ENCODE data around the gene SLC10A4.

Gene SLC10A4

GRCh38 chr4:48484494-48485168, 1.5 kb downstream of the SLC10A4 start:
- in situ Hi-C loops (cut with MboI; ENCODE audit: low sequenced_read_pairs) = no loop called here

DNA sequence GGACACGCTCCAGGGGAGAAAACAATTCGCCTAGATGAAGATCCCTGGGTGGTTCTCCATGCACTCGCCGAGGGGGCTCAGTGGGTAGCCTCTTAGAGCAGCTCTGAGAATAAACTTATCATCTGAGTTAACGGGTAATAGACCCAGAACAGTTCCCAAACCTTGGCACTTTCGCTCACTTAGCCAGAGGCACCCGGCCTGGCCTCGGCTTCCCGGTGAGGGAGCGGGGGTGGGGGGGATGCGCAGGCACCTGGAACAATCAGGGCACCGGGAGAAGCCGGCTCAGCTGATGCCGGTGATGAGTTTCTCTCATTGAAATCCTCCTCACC, 6.5 kb downstream of the SLC10A4 start:
- in situ Hi-C loops (cut with MboI; ENCODE audit: low sequenced_read_pairs) = no loop called here

DNA sequence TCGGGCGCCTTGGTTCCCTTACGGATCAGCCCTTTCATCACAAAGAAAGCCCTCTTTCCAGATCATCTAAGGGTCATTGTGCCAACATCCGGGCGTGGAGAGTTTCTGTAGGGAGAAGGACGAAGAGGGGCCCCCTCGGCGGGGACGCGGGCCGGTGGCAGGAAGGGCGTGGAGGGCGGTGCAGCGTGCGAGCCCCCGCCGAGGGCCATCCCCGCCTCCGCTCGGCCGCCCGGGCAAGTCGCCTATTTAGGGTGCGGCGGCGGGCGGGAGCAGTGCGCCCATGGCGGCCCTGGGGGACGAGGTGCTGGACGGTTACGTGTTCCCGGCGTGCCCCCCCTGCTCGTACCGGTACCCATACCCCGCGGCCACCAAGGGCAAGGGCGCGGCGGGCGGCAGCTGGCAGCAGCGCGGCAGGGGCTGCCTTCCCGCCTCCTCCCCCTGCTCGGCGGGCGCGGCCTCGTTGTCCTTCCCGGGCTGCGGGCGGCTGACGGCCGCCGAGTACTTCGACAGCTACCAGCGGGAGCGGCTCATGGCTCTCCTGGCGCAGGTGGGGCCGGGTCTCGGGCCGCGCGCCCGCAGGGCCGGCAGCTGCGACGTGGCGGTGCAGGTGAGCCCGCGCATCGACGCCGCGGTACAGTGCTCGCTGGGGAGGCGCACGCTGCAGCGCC, 7.0 kb downstream of the SLC10A4 start, which contains the start of gene ZAR1:
TSS of gene ZAR1 (plus strand) at position 241 of the 668 bp plus-strand sequence. CDS start at position 281, 40 bp downstream.
- in situ Hi-C loops (cut with MboI; ENCODE audit: low sequenced_read_pairs) = no loop called here

GRCh38 chr4:48490680-48491513, 7.8 kb downstream of the SLC10A4 start:
- in situ Hi-C loops (cut with MboI; ENCODE audit: low sequenced_read_pairs) = no loop called here

DNA sequence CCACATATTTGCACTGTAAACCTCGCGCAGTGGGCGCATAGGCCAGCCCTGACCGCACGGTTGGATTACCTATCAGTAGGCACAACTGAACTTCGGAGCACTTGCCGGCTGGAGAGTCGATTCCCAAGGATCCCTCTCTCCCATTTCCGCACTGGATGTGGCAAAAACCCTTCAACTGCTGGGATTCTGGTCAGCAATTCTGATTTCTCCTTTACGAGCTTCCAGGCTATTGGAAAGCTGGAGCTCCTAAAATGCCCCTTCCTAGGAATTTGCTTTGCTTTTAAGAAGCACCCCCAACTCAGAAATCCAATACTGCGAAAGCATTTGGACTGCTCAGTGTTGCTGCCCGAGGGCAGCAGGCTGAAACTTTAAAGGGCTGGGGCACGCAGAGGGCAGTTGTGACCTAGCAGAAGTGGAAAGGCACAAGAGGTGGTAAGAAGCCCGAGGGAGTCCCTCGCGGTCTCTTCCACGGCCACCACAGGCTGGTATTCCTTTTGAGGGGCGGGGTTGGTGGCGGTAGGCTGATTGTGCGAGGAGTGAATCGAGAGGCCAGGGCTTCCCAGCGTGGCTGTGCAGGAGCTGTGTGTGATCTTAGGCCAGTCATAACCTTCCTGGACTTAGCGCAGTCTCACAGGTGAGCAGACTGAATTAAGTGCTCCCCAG, 8.5 kb downstream of the SLC10A4 start:
- in situ Hi-C loops (cut with MboI; ENCODE audit: low sequenced_read_pairs) = no loop called here

DNA sequence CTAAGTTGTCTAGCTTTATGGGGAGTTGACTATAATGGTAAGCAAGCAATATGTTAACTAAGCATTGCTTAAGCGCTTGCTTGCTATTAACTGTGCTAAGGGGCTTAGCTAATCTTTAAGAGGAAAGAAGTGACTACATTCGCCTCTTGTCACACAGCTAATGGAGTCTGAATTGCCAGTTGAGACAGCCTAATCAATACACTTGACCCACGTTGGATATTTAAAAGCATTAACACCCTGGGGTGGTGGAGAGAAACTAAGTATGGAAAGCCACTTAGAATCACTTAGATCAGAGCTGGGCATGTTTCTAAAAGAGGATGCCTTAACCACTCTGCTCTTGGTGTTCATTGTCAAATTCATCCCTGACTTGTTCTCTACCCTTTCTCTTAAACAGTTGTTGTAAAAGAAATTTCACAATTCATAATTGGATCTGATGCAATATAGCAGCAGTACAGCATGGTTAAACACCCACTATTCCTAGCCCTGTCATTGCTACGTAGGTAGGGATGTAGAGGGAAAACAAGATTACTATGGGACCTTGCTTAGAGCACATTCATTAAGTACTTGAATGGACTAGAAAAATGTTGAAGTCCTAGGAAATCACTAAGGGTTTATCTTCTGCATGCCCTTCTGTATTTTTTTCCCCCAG, 10.4 kb downstream of the SLC10A4 start:
- in situ Hi-C loops (cut with MboI; ENCODE audit: low sequenced_read_pairs) = no loop called here

- in situ Hi-C loops (cut with MboI; ENCODE audit: low sequenced_read_pairs) = no loop called here
Observed at GRCh38 chr4:48495941-48496340, 12.8 kb downstream of the SLC10A4 start.

DNA sequence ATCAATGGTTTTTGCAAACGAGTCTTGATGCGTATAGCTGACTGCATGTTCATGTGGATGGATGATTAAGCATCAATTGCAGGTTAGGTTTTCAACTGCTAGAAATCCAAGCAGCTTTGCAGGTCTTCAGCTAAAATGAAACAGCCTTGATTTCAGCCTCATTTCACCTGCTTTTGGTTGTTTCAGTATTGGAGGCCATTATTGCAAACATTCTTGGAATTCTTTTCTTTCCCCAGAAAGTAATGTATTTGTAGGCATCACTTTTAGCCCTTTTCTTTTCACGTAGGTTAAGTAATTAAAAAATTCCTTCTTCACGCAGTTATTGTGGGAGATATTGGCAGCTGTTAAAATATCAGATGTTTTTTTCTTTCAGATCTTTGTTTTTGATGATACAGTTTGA, 15.8 kb downstream of the SLC10A4 start:
- in situ Hi-C loops (cut with MboI; ENCODE audit: low sequenced_read_pairs) = no loop called here

- in situ Hi-C loops (cut with MboI; ENCODE audit: low sequenced_read_pairs) = no loop called here
Observed at GRCh38 chr4:48499551-48500066, 16.5 kb downstream of the SLC10A4 start.

GRCh38 chr4:48503233-48504025, 20.3 kb downstream of the SLC10A4 start:
- in situ Hi-C loops (cut with MboI; ENCODE audit: low sequenced_read_pairs) = no loop called here

- in situ Hi-C loops (cut with MboI; ENCODE audit: low sequenced_read_pairs) = no loop called here
Observed at GRCh38 chr4:48504026-48504330, 20.8 kb downstream of the SLC10A4 start.

DNA sequence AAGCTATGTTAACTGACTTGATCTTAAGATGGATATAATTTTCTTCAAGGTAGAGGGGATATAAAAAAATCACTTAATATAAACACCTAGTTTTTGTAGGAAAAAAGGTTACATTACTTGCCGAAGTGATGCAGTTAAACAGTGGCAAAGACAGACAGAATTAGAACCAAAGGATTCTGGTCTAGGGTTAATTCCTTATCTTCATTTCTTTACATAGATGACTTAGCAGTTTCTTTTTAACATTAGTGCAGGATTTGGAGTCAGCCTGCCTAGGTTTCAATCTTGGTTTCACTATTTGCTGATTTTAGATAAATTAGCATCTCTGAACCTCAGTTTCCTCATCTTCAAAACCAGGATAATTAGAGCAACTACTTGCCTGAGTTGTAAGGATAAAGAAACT, 21.2 kb downstream of the SLC10A4 start:
- in situ Hi-C loops (cut with MboI; ENCODE audit: low sequenced_read_pairs) = no loop called here

DNA sequence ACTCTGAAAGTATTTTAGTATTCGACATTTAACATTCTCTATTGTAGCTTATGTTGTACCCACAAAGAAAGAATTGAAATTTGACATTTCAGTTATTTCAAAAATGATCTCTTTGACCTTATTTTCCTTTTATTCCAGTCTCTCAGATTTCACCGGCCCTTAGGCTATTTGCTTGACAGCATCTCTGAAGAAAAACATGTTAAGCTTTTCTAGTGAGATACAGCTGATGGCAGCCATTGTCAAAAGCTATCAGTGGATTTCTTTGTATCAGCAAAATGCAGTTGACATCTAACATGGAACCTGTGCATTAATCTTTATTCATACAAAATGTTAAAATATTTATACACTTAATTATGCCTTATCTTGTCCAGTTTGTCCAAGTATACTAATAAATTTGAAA, 23.6 kb downstream of the SLC10A4 start:
- in situ Hi-C loops (cut with MboI; ENCODE audit: low sequenced_read_pairs) = no loop called here

GRCh38 chr4:48509543-48509942, 26.4 kb downstream of the SLC10A4 start:
- in situ Hi-C loops (cut with MboI; ENCODE audit: low sequenced_read_pairs) = no loop called here

- in situ Hi-C loops (cut with MboI; ENCODE audit: low sequenced_read_pairs) = no loop called here
Observed at GRCh38 chr4:48518143-48518542, 35.0 kb downstream of the SLC10A4 start.

- in situ Hi-C loops (cut with MboI; ENCODE audit: low sequenced_read_pairs) = no loop called here
Observed at GRCh38 chr4:48526406-48526805, 43.3 kb downstream of the SLC10A4 start.

- in situ Hi-C loops (cut with MboI; ENCODE audit: low sequenced_read_pairs) = no loop called here
Observed at GRCh38 chr4:48538358-48538757, 55.2 kb downstream of the SLC10A4 start.
